ENCODE data around the gene EPHA7.

Gene EPHA7

GRCh38 chr6:93392797-93393196 lies 26.6 kb downstream of the EPHA7 start:
- DNase-seq = no peak

- DNase-seq = no peak
Observed at GRCh38 chr6:93391965-93392364, 27.4 kb downstream of the EPHA7 start.

- peak; percentile 1 for DNase-seq
Observed at GRCh38 chr6:93389192-93389591, 30.2 kb downstream of the EPHA7 start.

- DNase-seq = no peak
Observed at GRCh38 chr6:93388070-93388469, 31.3 kb downstream of the EPHA7 start.

GRCh38 chr6:93376026-93376540 lies 43.3 kb downstream of the EPHA7 start:
- DNase-seq = no peak

- no peak for DNase-seq
Observed at GRCh38 chr6:93373445-93373844, 45.9 kb downstream of the EPHA7 start.

GRCh38 chr6:93371756-93372155 lies 47.6 kb downstream of the EPHA7 start:
- no peak for DNase-seq

- no peak for DNase-seq
Observed at GRCh38 chr6:93369586-93370134, 49.7 kb downstream of the EPHA7 start.

- DNase-seq = no peak
Observed at GRCh38 chr6:93366506-93366905, 52.9 kb downstream of the EPHA7 start.

GRCh38 chr6:93365445-93365844 lies 53.9 kb downstream of the EPHA7 start:
- no peak for DNase-seq

GRCh38 chr6:93358435-93358834 lies 60.9 kb downstream of the EPHA7 start:
- DNase-seq = peak; percentile 16

- DNase-seq = no peak
Observed at GRCh38 chr6:93352604-93353003, 66.8 kb downstream of the EPHA7 start.

- DNase-seq = no peak
Observed at GRCh38 chr6:93351222-93351621, 68.1 kb downstream of the EPHA7 start.

- peak; percentile 65 for DNase-seq
Observed at GRCh38 chr6:93350774-93351173, 68.6 kb downstream of the EPHA7 start.

GRCh38 chr6:93344333-93344835 lies 75.0 kb downstream of the EPHA7 start:
- no peak for DNase-seq

- DNase-seq = peak; percentile 78
Observed at GRCh38 chr6:93343476-93343875, 75.9 kb downstream of the EPHA7 start.

- DNase-seq = peak; percentile 96
Observed at GRCh38 chr6:93341900-93342613, 77.3 kb downstream of the EPHA7 start.

- DNase-seq = no peak
Observed at GRCh38 chr6:93337772-93338394, 81.5 kb downstream of the EPHA7 start.

GRCh38 chr6:93337014-93337413 lies 82.3 kb downstream of the EPHA7 start:
- no peak for DNase-seq

GRCh38 chr6:93329301-93330000 lies 89.9 kb downstream of the EPHA7 start:
- DNase-seq = no peak

GRCh38 chr6:93327857-93328256 lies 91.5 kb downstream of the EPHA7 start:
- no peak for DNase-seq

GRCh38 chr6:93325761-93326160 lies 93.6 kb downstream of the EPHA7 start:
- DNase-seq = peak; percentile 15

- DNase-seq = no peak
Observed at GRCh38 chr6:93323630-93324029, 95.7 kb downstream of the EPHA7 start.
